A673 (cell line): ENCODE results near the gene INO80B.

Experiments used
- EZH2 ChIP-seq: fragments of 200-600 bp; sonication (generic); IDR thresholded peaks from 2 replicates; pipeline ENCODE4 v1.6.1; 2017; ENCODE audit warnings: borderline replicate concordance, low read depth, mild to moderate bottlenecking, mixed read lengths, antibody characterized with exemption, low read length; ENCODE audit not compliant: poor library complexity, severe bottlenecking
- TF ChIP-seq, protein P1 (sequence below): fragments of 300-800, 200-600 bp; sonication (generic); conservative IDR thresholded peaks from 2 replicates; pipeline ENCODE4 v1.5.1; 2017; ENCODE audit warnings: low read depth, mild to moderate bottlenecking, antibody characterized with exemption, low read length, moderate library complexity, mixed read lengths

DNA sequence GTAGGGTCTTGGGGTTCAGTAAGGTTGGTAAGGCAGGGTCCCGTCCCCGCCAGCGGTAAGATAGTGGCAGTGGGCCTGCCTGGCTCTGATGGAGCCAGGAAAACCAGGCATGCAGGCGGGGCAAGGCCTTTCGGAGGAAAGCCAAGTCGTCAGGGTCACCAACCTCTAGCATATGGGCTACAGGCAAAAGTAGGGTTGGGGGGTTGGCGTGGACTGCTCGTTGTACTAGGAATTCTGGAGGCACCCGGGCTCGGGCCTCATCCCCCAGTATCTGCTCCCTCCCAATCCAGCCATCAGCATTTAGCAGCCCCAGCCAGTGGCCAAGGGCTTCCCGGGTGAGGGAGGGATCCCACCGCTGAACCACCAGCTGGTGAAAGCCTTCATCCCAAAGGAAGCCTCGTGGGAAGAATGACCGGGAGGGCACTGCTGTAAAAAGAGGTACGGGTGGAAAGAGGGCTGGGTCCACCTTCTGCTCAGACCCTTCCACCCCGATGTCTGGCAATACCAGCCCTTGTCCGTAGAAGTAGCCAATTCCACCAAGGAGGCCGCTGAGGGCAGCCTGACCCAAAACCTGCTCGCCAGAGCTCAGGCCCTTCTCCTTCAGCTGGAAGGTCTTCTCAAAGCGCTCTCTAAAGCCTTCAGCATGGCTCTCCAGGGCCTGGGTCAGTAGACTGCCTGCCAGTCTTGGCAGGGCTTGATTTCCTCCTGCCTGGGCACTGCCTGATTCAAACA lies 7.3 kb downstream of the INO80B start:
- no peak for TF ChIP-seq EZH2
- TF ChIP-seq, protein P1, sequence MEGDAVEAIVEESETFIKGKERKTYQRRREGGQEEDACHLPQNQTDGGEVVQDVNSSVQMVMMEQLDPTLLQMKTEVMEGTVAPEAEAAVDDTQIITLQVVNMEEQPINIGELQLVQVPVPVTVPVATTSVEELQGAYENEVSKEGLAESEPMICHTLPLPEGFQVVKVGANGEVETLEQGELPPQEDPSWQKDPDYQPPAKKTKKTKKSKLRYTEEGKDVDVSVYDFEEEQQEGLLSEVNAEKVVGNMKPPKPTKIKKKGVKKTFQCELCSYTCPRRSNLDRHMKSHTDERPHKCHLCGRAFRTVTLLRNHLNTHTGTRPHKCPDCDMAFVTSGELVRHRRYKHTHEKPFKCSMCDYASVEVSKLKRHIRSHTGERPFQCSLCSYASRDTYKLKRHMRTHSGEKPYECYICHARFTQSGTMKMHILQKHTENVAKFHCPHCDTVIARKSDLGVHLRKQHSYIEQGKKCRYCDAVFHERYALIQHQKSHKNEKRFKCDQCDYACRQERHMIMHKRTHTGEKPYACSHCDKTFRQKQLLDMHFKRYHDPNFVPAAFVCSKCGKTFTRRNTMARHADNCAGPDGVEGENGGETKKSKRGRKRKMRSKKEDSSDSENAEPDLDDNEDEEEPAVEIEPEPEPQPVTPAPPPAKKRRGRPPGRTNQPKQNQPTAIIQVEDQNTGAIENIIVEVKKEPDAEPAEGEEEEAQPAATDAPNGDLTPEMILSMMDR: no peak
